ENCODE measurements around the gene ZBTB20. TPM values are rescaled to one million over a fixed set of nuclear protein-coding genes. Genes with fewer than 3 reads are reported as not detected.

The ZBTB20 gene
- total and polyA plus RNA-seq, 2 of the 4 experiments (the other 2 are of a cell fraction) = 0.75 to 14.7 TPM

DNA sequence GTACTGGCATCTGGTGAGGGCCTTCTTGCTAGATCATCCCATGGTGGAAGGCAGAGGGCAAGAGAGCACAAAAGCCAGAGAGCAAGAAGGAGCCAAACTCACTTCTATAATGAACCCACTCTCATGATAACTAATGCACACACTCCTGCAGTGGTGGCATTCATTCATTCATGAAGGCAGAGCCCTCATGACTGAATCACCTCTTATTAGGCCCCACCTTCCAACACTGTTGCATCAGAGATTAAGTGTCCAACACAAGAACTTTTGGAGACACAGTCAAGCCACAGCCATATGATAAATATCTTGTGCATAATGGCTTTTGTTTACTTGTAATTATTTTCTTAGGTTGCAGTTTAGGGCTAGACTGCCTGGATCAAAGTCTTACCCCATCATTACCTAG lies 670.6 kb downstream of the ZBTB20 start:
- H3K56ac ChIP-seq (ENCODE audit: extremely low read depth, insufficient read depth, low read length) = no peak overlapping the region
- H2BK120ac ChIP-seq (ENCODE audit: low read depth, low read length) = no peak overlapping the region
- peaks cover under 1% of the 10 kb centered on the region; the same call in 1 of the 2 replicates for H3K9me1 ChIP-seq (ENCODE audit: insufficient read depth, low read length)
- H2AK9ac ChIP-seq (replicated peaks; ENCODE audit: low read depth, low read length, poor library complexity) = no peak overlapping the region
- H3K79me1 ChIP-seq (ENCODE audit: low read depth in 1 of 2, low read length in 2 of 2) = peaks cover 4 to 17% of the 10 kb centered on the region in 2 experiments; a peak in 3 of 4 replicates
- H2AFZ ChIP-seq (replicated peaks; ENCODE audit: low read length, poor library complexity) = no peak overlapping the region
- TF ChIP-seq FOS (IDR thresholded peaks at IDR 0.05; ENCODE audit: low read depth, low read length) (no peak), RFX5 (IDR thresholded peaks at IDR 0.05; ENCODE audit: low read depth, low read length) (no peak), MXI1 (IDR thresholded peaks at IDR 0.05; ENCODE audit: borderline replicate concordance, low read depth, low read length) (no peak), CHD1 (IDR thresholded peaks at IDR 0.05; ENCODE audit: low read depth, low read length) (no peak), RAD21 (IDR thresholded peaks at IDR 0.05; ENCODE audit: low read length) (no peak), CEBPB (IDR thresholded peaks at IDR 0.05; ENCODE audit: low read depth, low read length) (no peak), RCOR1 (IDR thresholded peaks at IDR 0.05; ENCODE audit: insufficient replicate concordance, low read length) (no peak), NFE2L2 (IDR thresholded peaks at IDR 0.05; ENCODE audit: low read depth, low read length) (no peak), BHLHE40 (IDR thresholded peaks at IDR 0.05; ENCODE audit: low read depth, low read length) (no peak), SMC3 (IDR thresholded peaks at IDR 0.05; ENCODE audit: low read depth, low read length) (no peak), POLR2A (IDR thresholded peaks at IDR 0.05; ENCODE audit: low read depth, low read length) (no peak), MAFK (IDR thresholded peaks at IDR 0.05; ENCODE audit: low read depth, low read length) (no peak), MAZ (IDR thresholded peaks at IDR 0.05; ENCODE audit: borderline replicate concordance, low read depth, low read length) (no peak)
- TF ChIP-seq, protein P1, sequence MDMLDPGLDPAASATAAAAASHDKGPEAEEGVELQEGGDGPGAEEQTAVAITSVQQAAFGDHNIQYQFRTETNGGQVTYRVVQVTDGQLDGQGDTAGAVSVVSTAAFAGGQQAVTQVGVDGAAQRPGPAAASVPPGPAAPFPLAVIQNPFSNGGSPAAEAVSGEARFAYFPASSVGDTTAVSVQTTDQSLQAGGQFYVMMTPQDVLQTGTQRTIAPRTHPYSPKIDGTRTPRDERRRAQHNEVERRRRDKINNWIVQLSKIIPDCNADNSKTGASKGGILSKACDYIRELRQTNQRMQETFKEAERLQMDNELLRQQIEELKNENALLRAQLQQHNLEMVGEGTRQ (IDR thresholded peaks at IDR 0.05; ENCODE audit: low read depth, low read length) = no peak
- TF ChIP-seq, protein P2, sequence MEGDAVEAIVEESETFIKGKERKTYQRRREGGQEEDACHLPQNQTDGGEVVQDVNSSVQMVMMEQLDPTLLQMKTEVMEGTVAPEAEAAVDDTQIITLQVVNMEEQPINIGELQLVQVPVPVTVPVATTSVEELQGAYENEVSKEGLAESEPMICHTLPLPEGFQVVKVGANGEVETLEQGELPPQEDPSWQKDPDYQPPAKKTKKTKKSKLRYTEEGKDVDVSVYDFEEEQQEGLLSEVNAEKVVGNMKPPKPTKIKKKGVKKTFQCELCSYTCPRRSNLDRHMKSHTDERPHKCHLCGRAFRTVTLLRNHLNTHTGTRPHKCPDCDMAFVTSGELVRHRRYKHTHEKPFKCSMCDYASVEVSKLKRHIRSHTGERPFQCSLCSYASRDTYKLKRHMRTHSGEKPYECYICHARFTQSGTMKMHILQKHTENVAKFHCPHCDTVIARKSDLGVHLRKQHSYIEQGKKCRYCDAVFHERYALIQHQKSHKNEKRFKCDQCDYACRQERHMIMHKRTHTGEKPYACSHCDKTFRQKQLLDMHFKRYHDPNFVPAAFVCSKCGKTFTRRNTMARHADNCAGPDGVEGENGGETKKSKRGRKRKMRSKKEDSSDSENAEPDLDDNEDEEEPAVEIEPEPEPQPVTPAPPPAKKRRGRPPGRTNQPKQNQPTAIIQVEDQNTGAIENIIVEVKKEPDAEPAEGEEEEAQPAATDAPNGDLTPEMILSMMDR (conservative IDR thresholded peaks at IDR 0.05; ENCODE audit: low read depth, low read length) = no peak
- TF ChIP-seq, protein P3, sequence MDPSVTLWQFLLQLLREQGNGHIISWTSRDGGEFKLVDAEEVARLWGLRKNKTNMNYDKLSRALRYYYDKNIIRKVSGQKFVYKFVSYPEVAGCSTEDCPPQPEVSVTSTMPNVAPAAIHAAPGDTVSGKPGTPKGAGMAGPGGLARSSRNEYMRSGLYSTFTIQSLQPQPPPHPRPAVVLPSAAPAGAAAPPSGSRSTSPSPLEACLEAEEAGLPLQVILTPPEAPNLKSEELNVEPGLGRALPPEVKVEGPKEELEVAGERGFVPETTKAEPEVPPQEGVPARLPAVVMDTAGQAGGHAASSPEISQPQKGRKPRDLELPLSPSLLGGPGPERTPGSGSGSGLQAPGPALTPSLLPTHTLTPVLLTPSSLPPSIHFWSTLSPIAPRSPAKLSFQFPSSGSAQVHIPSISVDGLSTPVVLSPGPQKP (IDR thresholded peaks at IDR 0.05; ENCODE audit: borderline replicate concordance, low read depth, low read length) = no peak
- no peak overlapping the region for H3K4me3 ChIP-seq (ENCODE audit: insufficient read depth, low read depth, low read length)
- in situ Hi-C loops (cut with MboI; ENCODE audit: low sequenced_read_pairs) = no loop called here
- H2BK5ac ChIP-seq (ENCODE audit: low read depth, low read length, poor library complexity, severe bottlenecking) = no peak overlapping the region
- ChIA-PET POLR2A (ENCODE audit: unreplicated experiment) (no interaction called here), CTCF (no interaction called here)
- H3K14ac ChIP-seq (replicated peaks; ENCODE audit: low read depth, low read length) = no peak overlapping the region
- no TSS peak for BruUV-seq (replicated peaks)
- no peak overlapping the region for H3K4me2 ChIP-seq (ENCODE audit: low read depth, low read length)
- no peak overlapping the region for H2AK5ac ChIP-seq (ENCODE audit: low read depth, low read length)
- ATAC-seq (ENCODE audit: low read depth) = no peak
- H3K36me3 ChIP-seq (ENCODE audit: control insufficient read depth, insufficient read depth, low read length) = no peaks in the 10 kb centered on the region
- H3K9ac ChIP-seq (ENCODE audit: low read depth, low read length) = no peak overlapping the region
- no peak overlapping the region for H4K8ac ChIP-seq (ENCODE audit: low read depth in 2 of 2, low read length in 2 of 2)
- H3K18ac ChIP-seq (ENCODE audit: low read depth, low read length) = no peak overlapping the region
- H4K5ac ChIP-seq (ENCODE audit: low read depth, low read length) = no peak overlapping the region
- no peaks in the 10 kb centered on the region for H3K27me3 ChIP-seq (ENCODE audit: control insufficient read depth, insufficient read depth, low read length)
- peaks cover 5% of the 10 kb centered on the region for H3K4me1 ChIP-seq (ENCODE audit: control insufficient read depth, insufficient read depth, low read length)
- no peaks in the 10 kb centered on the region for H3K9me3 ChIP-seq (ENCODE audit: control insufficient read depth, insufficient read depth, low read length)
- H3K23ac ChIP-seq (ENCODE audit: low read depth, low read length) = no peak overlapping the region
- intact Hi-C loops (cut with micrococcal nuclease) = no loop called here
- H2BK20ac ChIP-seq (ENCODE audit: low read depth, low read length) = no peak overlapping the region
- H2BK15ac ChIP-seq (ENCODE audit: low read depth, low read length) = no peak overlapping the region
- H4K91ac ChIP-seq (ENCODE audit: insufficient read depth, low read depth, low read length) = no peak overlapping the region
- H3K4ac ChIP-seq (ENCODE audit: low read depth, low read length) = no peak overlapping the region
- H4K20me1 ChIP-seq (ENCODE audit: insufficient read depth, low read length) = peaks cover 3% of the 10 kb centered on the region; the same call in 1 of the 2 replicates
- no peak overlapping the region for H3K27ac ChIP-seq (ENCODE audit: insufficient read depth, low read length)
- DNase-seq = no peak
- dilution Hi-C loops (cut with HindIII; ENCODE audit: low sequenced_read_pairs, unreplicated experiment) = no loop called here

Measured in IMR-90 (cell line).